Measurements from ENCODE around the gene ACOT12.

DNA sequence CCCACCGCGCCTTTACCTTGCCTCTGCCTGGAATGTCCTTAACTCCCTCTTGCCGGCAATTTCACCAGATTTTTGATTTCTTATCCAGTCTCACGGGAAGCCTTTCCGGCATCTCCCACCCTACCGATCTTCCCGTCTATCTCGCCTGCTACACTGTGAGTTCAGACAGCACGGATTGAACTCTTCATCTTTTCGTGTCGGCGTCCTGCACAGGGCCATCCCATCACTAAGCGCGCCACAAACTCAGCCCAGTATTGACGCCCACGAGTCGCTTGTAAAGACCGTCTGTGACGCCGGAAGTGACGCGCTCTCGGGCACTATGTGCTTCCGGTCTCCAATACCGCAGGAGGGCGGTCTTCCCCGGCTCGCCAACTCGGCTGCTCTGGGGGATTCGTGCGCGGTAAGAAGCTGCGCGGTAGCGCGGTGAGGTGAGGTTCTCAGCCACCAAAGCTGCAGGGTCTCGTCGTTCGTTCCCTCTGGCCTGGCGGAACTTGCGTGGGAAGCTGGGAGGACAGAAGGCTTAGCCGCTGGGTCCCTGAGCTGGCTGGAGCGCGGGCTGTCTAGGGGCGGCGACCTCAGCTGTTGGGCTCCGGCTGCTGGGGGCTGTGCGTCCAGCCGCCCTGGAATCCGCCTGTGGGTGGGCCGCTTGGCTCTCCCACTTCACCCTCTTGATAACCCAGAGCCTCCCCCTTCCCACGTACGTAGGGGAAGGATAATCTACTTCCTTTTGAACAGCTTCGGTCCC is 92.5 kb downstream of the ACOT12 start, which contains the start of gene ZCCHC9:
- TF ChIP-seq, protein P1, sequence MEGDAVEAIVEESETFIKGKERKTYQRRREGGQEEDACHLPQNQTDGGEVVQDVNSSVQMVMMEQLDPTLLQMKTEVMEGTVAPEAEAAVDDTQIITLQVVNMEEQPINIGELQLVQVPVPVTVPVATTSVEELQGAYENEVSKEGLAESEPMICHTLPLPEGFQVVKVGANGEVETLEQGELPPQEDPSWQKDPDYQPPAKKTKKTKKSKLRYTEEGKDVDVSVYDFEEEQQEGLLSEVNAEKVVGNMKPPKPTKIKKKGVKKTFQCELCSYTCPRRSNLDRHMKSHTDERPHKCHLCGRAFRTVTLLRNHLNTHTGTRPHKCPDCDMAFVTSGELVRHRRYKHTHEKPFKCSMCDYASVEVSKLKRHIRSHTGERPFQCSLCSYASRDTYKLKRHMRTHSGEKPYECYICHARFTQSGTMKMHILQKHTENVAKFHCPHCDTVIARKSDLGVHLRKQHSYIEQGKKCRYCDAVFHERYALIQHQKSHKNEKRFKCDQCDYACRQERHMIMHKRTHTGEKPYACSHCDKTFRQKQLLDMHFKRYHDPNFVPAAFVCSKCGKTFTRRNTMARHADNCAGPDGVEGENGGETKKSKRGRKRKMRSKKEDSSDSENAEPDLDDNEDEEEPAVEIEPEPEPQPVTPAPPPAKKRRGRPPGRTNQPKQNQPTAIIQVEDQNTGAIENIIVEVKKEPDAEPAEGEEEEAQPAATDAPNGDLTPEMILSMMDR (IDR thresholded peaks at IDR 0.05): peak; percentile 20 to 56 (median 27)
- TF ChIP-seq POLR2A (IDR thresholded peaks at IDR 0.05): peak; percentile 71 to 79
- peak; percentile 63 to 96 for TF ChIP-seq EP300 (IDR thresholded peaks at IDR 0.05)
